ENCODE measurements around the gene SSR1.

- TF ChIP-seq CTCF (conservative IDR thresholded peaks at IDR 0.05 in 1 of 2, IDR thresholded peaks at IDR 0.05 in 1 of 2; ENCODE audit: extremely low read depth in 1 of 2, insufficient read depth in 1 of 2, low read depth in 1 of 2, low read length in 2 of 2) = no peak
- no peak for TF ChIP-seq EZH2 (IDR thresholded peaks at IDR 0.05; ENCODE audit: borderline replicate concordance, low read length)
Observed at GRCh38 chr6:7313505-7314165, 636 bp upstream of the SSR1 start.

Measured in mammary epithelial cell (primary cell).